ENCODE data around the gene MCC. TPM values are rescaled to one million over a fixed set of nuclear protein-coding genes. Genes with fewer than 3 reads are reported as not detected.

Gene MCC
- total RNA-seq, 1 experiment from 2014 or later, result 23.5 TPM

DNA sequence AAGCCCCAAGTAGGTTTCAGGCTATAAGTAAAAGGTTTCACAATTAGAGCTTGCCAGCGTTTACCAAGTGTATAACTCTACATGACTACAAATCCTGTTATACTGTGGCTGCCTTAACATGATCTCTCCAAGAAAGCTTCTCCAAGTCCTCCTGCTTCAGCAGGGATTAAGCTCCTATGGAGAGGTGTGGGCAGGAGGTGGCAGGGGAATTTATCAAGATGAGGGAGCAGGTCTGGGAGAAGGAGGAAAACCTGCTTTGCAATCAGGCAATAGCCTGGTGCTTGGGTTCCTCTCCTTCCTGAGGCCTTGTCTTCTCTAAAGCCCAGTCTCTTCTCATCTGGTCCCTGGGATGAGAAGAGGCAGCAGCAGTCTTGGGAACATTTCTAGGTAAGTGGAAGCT lies 188.7 kb downstream of the MCC start (continued):
- TF ChIP-seq ESRRA (CRISPR knock-in tag; IDR thresholded peaks at IDR 0.05; ENCODE audit: borderline replicate concordance) (no peak), NFATC4 (CRISPR knock-in tag; IDR thresholded peaks at IDR 0.05) (no peak)

DNA sequence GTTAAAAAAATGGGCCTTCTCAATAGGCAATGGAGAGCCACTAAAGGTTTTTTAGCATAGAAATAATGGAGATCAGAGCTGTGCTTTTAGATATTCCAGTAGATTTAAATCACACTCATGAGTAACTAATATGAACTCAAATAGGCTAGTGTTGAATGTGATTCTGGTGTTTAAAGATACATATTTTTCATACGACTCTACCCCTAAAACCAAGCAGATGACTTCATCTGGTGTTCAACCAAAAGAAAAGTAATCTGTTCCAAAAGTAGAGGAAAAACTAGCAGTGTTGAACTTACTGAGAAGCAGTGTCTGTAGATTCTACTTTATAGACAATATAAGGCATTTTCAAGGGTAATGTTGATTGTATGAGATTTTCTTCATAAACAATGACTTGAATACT lies 191.6 kb downstream of the MCC start:
- ChIA-PET CTCF (no interaction called here), POLR2A (no interaction called here)
- H3K36me3 Mint-ChIP-seq, result no peaks in the 10 kb centered on the region
- H3K4me3 Mint-ChIP-seq, result no peak overlapping the region
- TF ChIP-seq, protein P1, sequence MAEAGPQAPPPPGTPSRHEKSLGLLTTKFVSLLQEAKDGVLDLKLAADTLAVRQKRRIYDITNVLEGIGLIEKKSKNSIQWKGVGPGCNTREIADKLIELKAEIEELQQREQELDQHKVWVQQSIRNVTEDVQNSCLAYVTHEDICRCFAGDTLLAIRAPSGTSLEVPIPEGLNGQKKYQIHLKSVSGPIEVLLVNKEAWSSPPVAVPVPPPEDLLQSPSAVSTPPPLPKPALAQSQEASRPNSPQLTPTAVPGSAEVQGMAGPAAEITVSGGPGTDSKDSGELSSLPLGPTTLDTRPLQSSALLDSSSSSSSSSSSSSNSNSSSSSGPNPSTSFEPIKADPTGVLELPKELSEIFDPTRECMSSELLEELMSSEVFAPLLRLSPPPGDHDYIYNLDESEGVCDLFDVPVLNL (CRISPR knock-in tag; IDR thresholded peaks at IDR 0.05; ENCODE audit: borderline replicate concordance, low read depth), result no peak
- no peak for TF ChIP-seq ZNF423 (CRISPR knock-in tag; IDR thresholded peaks at IDR 0.05)
- TF ChIP-seq, protein P2, sequence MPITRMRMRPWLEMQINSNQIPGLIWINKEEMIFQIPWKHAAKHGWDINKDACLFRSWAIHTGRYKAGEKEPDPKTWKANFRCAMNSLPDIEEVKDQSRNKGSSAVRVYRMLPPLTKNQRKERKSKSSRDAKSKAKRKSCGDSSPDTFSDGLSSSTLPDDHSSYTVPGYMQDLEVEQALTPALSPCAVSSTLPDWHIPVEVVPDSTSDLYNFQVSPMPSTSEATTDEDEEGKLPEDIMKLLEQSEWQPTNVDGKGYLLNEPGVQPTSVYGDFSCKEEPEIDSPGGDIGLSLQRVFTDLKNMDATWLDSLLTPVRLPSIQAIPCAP (CRISPR knock-in tag; IDR thresholded peaks at IDR 0.05), result no peak
- TF ChIP-seq, protein P3, sequence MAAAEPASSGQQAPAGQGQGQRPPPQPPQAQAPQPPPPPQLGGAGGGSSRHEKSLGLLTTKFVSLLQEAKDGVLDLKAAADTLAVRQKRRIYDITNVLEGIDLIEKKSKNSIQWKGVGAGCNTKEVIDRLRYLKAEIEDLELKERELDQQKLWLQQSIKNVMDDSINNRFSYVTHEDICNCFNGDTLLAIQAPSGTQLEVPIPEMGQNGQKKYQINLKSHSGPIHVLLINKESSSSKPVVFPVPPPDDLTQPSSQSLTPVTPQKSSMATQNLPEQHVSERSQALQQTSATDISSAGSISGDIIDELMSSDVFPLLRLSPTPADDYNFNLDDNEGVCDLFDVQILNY (CRISPR knock-in tag; IDR thresholded peaks at IDR 0.05), result no peak
- TF ChIP-seq, protein P4, sequence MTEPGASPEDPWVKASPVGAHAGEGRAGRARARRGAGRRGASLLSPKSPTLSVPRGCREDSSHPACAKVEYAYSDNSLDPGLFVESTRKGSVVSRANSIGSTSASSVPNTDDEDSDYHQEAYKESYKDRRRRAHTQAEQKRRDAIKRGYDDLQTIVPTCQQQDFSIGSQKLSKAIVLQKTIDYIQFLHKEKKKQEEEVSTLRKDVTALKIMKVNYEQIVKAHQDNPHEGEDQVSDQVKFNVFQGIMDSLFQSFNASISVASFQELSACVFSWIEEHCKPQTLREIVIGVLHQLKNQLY (CRISPR knock-in tag; IDR thresholded peaks at IDR 0.05), result no peak
- TF ChIP-seq FOXK1 (CRISPR knock-in tag; IDR thresholded peaks at IDR 0.05), result no peak
- TF ChIP-seq SP1 (CRISPR knock-in tag; conservative IDR thresholded peaks at IDR 0.05), result no peak
- TF ChIP-seq TEAD1 (CRISPR knock-in tag; IDR thresholded peaks at IDR 0.05), result no peak
- TF ChIP-seq, protein P5, sequence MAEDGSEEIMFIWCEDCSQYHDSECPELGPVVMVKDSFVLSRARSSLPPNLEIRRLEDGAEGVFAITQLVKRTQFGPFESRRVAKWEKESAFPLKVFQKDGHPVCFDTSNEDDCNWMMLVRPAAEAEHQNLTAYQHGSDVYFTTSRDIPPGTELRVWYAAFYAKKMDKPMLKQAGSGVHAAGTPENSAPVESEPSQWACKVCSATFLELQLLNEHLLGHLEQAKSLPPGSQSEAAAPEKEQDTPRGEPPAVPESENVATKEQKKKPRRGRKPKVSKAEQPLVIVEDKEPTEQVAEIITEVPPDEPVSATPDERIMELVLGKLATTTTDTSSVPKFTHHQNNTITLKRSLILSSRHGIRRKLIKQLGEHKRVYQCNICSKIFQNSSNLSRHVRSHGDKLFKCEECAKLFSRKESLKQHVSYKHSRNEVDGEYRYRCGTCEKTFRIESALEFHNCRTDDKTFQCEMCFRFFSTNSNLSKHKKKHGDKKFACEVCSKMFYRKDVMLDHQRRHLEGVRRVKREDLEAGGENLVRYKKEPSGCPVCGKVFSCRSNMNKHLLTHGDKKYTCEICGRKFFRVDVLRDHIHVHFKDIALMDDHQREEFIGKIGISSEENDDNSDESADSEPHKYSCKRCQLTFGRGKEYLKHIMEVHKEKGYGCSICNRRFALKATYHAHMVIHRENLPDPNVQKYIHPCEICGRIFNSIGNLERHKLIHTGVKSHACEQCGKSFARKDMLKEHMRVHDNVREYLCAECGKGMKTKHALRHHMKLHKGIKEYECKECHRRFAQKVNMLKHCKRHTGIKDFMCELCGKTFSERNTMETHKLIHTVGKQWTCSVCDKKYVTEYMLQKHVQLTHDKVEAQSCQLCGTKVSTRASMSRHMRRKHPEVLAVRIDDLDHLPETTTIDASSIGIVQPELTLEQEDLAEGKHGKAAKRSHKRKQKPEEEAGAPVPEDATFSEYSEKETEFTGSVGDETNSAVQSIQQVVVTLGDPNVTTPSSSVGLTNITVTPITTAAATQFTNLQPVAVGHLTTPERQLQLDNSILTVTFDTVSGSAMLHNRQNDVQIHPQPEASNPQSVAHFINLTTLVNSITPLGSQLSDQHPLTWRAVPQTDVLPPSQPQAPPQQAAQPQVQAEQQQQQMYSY (CRISPR knock-in tag; IDR thresholded peaks at IDR 0.05), result no peak
- TF ChIP-seq GRHL2 (CRISPR knock-in tag; IDR thresholded peaks at IDR 0.05; ENCODE audit: insufficient replicate concordance, severe bottlenecking), result no peak
- TF ChIP-seq, protein P6, sequence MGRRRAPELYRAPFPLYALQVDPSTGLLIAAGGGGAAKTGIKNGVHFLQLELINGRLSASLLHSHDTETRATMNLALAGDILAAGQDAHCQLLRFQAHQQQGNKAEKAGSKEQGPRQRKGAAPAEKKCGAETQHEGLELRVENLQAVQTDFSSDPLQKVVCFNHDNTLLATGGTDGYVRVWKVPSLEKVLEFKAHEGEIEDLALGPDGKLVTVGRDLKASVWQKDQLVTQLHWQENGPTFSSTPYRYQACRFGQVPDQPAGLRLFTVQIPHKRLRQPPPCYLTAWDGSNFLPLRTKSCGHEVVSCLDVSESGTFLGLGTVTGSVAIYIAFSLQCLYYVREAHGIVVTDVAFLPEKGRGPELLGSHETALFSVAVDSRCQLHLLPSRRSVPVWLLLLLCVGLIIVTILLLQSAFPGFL (CRISPR knock-in tag; IDR thresholded peaks at IDR 0.05; ENCODE audit: borderline replicate concordance), result no peak
- TF ChIP-seq ZNF138 (CRISPR knock-in tag; conservative IDR thresholded peaks at IDR 0.05), result no peak
- TF ChIP-seq NFYB (CRISPR knock-in tag; conservative IDR thresholded peaks at IDR 0.05; ENCODE audit: low read depth), result no peak
- TF ChIP-seq, protein P7, sequence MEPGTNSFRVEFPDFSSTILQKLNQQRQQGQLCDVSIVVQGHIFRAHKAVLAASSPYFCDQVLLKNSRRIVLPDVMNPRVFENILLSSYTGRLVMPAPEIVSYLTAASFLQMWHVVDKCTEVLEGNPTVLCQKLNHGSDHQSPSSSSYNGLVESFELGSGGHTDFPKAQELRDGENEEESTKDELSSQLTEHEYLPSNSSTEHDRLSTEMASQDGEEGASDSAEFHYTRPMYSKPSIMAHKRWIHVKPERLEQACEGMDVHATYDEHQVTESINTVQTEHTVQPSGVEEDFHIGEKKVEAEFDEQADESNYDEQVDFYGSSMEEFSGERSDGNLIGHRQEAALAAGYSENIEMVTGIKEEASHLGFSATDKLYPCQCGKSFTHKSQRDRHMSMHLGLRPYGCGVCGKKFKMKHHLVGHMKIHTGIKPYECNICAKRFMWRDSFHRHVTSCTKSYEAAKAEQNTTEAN (CRISPR knock-in tag; IDR thresholded peaks at IDR 0.05), result no peak
- TF ChIP-seq, protein P8, sequence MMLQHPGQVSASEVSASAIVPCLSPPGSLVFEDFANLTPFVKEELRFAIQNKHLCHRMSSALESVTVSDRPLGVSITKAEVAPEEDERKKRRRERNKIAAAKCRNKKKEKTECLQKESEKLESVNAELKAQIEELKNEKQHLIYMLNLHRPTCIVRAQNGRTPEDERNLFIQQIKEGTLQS (CRISPR knock-in tag; conservative IDR thresholded peaks at IDR 0.05), result no peak
- TF ChIP-seq, protein P9, sequence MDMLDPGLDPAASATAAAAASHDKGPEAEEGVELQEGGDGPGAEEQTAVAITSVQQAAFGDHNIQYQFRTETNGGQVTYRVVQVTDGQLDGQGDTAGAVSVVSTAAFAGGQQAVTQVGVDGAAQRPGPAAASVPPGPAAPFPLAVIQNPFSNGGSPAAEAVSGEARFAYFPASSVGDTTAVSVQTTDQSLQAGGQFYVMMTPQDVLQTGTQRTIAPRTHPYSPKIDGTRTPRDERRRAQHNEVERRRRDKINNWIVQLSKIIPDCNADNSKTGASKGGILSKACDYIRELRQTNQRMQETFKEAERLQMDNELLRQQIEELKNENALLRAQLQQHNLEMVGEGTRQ (CRISPR knock-in tag; IDR thresholded peaks at IDR 0.05), result no peak
- no peak for TF ChIP-seq RORB (CRISPR knock-in tag; IDR thresholded peaks at IDR 0.05)
- TF ChIP-seq GTF2I (CRISPR knock-in tag; conservative IDR thresholded peaks at IDR 0.05), result no peak
- DNase-seq (ENCODE audit: low spot score) (no peak), ATAC-seq (no peak)
- no peak overlapping the region for H3K27ac Mint-ChIP-seq
- H3K4me1 Mint-ChIP-seq, result peaks cover 34% of the 10 kb centered on the region
- peaks cover 11% of the 10 kb centered on the region for H3K27me3 Mint-ChIP-seq (ENCODE audit: low read depth)
- no peaks in the 10 kb centered on the region for H3K9me3 Mint-ChIP-seq
